Stimulated activated naive B cell treated with anti-CD40 and anti-IgM and Interleukin-4, amounts not matched to agents 10 μg/mL and 1 μg/mL and 100 μg/mL, for 72 hours (primary cell): ENCODE data around the gene FLT3.
A peak's percentile ranks its signal among the peaks of the same experiment; 100 is the strongest.
"Not testable (repeated sequence)": the region's sequence is repeated elsewhere in the genome, so short reads cannot be mapped to it uniquely, and the experiment has no call there.

Experiments used
- ATAC-seq, 2 donors: fragments of 150-1000 bp; cut with Tn5 transposase; replicated peaks; 2 replicates each; pipeline ENCODE4 v1.10.0; 2021; ENCODE audit warnings: moderate library complexity in 1 of 2
- DNase-seq: peaks from one replicate; pipeline ENCODE4 v3.0.0; 2021
- H3K27ac Mint-ChIP-seq: one replicate; pipeline ENCODE4 v1.8.0; 2022; ENCODE audit warnings: mild to moderate bottlenecking, mixed read lengths
- H3K27me3 Mint-ChIP-seq, 2 donors: one replicate each; pipeline ENCODE4 v1.8.0; 2022; ENCODE audit warnings: mixed read lengths in 2 of 2
- H3K36me3 Mint-ChIP-seq, 2 donors: one replicate each; pipeline ENCODE4 v1.8.0; 2022; ENCODE audit warnings: mixed read lengths in 2 of 2, mild to moderate bottlenecking in 1 of 2
- H3K4me1 Mint-ChIP-seq, 2 donors: one replicate each; pipeline ENCODE4 v1.8.0; 2022; ENCODE audit warnings: mixed read lengths in 2 of 2, mild to moderate bottlenecking in 1 of 2
- H3K4me3 Mint-ChIP-seq, 2 donors: one replicate each; pipeline ENCODE4 v1.8.0; 2022; ENCODE audit warnings: mild to moderate bottlenecking in 2 of 2, mixed read lengths in 2 of 2, moderate library complexity in 1 of 2
- H3K9me3 Mint-ChIP-seq, 2 donors: one replicate each; pipeline ENCODE4 v1.8.0; 2022; ENCODE audit warnings: mixed read lengths in 2 of 2, mild to moderate bottlenecking in 1 of 2

FLT3 gene

DNA sequence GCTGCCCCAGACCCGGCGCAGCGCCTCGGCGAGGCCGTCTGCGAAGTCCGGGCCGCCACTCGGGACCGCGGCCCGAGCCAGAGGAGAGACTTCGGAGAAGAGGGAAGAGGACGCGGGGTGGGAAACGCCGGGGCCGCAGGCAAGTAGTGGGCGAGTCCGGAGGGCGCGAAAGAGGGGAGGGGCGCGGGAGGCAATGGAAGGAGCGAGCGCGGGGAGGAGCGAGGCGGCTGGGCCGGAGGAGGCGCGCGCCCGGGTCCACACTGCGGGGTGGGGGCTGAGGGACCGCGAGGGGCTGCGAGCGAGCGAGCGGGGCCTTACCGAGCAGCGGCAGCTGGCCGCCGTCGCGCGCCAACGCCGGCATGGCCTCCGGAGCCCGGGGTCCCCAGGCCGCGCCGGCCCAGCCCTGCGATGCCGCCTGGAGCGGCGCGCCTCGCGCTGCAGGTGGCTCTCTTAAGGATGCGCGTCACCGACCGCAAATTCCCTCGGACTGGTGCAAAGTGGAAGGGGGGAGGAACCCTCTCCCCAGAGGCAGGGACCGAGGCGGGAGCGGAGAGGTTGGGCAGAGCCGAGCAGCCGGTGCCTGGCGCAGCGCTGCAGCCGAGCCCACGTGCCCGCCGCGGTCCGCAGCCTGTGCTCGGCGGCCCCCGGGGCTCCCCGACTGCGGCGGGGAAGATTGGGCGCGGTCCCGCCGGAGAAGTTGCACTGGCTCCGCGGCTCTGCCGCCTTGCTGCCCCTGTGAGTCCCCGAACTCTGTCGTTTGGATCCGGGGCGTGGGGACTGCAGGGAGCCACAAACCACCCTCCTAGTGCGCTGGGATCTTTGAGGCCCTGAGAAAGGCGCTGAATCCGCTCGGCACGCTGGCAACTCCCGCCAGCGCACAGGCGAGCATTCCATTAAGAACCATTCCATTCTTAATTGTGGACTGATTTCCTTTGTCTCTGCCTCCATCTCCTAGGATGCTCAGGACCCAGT is at the start of gene FLT3:
FLT3 (minus strand) TSS at position 427 of the 972 bp plus-strand sequence; CDS start at position 361, 66 bp downstream.
- Mint-ChIP-seq H3K36me3 (no peaks in the 10 kb centered on the region), H3K27me3 (peaks cover 32 to 44% of the 10 kb centered on the region in 2 donors), H3K9me3 (no peaks in the 10 kb centered on the region), H3K4me1 (peaks cover 8 to 13% of the 10 kb centered on the region in 2 donors), H3K27ac (peak within 1 kb of the TSS; percentile 59), H3K4me3 (peak within 1 kb of the TSS; percentile 83 to 86)
- ATAC-seq (peak; percentile 83), DNase-seq (peak; percentile 29)

DNA sequence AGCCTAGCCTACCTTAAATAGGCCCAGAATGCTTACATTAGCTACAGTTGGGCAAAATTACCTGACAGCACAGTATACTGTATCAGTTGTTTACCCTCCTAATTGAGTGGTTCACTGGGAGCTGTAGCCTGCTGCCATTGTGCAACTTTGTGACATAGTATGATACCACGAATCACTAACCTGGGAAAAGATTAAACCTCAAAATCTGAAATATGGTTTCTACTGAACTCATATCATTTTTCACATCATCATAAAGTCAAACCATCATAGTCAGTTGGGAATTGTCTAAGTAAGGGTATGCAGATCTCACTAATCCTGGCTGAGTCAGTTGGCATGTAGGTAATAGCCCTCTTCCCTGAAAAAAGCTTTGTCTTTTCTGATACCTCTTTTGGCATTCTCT is 47.1 kb upstream of the FLT3 start:
- ATAC-seq (peak; percentile 58 to 63), DNase-seq (no peak)
- Mint-ChIP-seq H3K4me1 (peaks cover 26 to 71% of the 10 kb centered on the region in 2 donors), H3K36me3 (peaks cover 15 to 17% of the 10 kb centered on the region in 2 donors), H3K27ac (no peak overlapping the region), H3K4me3 (no peak overlapping the region), H3K9me3 (no peaks in the 10 kb centered on the region), H3K27me3 (no peaks in the 10 kb centered on the region)

DNA sequence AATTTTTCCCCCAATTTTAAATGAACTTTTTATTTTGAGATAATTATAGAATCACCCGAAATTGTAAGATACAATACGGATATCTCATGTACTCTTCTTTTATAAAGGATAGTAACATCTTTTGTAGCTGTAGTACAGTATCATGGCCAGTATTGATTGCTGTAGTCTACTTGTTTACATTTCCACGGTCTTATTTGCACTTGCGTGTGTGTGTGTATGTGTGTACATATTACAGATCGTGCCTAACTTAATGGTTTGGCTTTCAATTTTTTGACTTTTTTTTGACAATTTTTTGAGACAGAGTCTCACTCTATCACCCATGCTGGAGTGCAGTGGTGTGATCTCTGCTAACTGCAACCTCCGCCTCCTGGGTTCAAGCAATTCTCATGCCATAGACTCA is 44.7 kb upstream of the FLT3 start:
- Mint-ChIP-seq H3K27ac (no peak overlapping the region), H3K36me3 (peaks cover 14 to 15% of the 10 kb centered on the region in 2 donors)
- no peak for ATAC-seq

DNA sequence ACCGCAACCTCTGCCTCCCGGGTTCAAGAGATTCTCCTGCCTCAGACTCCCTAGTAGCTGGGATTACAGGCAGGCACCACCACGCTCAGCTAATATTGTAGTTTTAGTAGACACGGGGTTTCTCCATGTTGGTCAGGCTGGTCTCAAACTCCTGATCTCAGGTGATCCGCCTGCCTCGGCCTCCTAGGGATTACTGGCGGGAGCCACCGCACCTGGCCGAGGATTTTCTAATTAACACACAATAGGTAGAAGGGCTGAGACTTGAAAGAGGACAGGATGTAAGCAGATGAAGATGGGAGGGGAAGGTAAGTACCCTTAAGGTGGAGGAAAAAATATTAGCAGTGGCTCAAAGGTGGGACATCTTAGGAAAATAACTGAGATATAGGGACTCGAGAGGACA is 41.2 kb upstream of the FLT3 start:
- H3K4me1 Mint-ChIP-seq, result peaks cover 25 to 68% of the 10 kb centered on the region in 2 donors
- not testable (repeated sequence) for H3K27me3 Mint-ChIP-seq, ATAC-seq, DNase-seq, H3K9me3 Mint-ChIP-seq
- peaks cover 12 to 15% of the 10 kb centered on the region in 2 donors for H3K36me3 Mint-ChIP-seq
- H3K27ac Mint-ChIP-seq, result peak overlapping the region; percentile 2
- H3K4me3 Mint-ChIP-seq, result peak overlapping the region; percentile 66 to 73

More for the DNA sequence above, 44.7 kb upstream of the FLT3 start:
- Mint-ChIP-seq H3K27me3 (no peaks in the 10 kb centered on the region), H3K4me1 (peaks cover 28 to 70% of the 10 kb centered on the region in 2 donors), H3K4me3 (no peak overlapping the region), H3K9me3 (no peaks in the 10 kb centered on the region)
- no peak for DNase-seq

DNA sequence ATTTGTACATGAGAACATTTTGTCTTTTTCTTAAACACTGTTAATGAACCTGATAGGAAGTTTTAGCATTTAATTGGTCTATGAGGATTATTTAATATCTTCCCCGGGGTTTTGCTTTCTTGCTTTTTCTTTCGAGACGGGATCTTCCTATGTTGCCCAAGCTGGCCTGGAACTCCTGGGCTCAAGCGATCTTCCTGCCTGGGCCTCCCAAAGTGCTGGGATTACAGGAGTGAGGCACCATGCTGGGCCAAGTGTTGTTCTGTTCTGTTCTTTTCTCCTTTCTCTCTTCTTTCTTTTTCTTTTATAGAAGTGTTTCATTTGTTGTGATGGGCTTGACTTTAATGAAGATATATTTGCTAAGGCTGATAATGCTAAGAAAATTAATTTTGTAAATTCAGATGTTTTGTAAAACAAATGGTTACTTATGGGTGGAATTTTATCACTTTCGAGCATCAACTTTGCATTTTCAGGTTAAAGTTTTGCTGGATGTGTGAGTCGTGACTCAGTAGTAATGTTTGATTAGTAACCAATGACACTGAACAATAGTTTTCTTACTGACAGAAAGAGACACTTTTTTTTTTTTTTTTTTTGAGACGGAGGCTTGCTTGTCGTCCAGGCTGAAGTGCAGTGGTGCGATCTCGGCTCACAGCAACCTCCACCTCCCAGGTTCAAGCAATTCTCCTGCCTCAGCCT is 40.2 kb upstream of the FLT3 start:
- Mint-ChIP-seq H3K27me3 (no peaks in the 10 kb centered on the region), H3K4me1 (peaks cover 25 to 66% of the 10 kb centered on the region in 2 donors), H3K4me3 (peak overlapping the region; percentile 80 to 91), H3K9me3 (no peaks in the 10 kb centered on the region), H3K27ac (peak overlapping the region; percentile 90), H3K36me3 (peaks cover 12 to 15% of the 10 kb centered on the region in 2 donors)
- DNase-seq (no peak), ATAC-seq (no peak)

DNA sequence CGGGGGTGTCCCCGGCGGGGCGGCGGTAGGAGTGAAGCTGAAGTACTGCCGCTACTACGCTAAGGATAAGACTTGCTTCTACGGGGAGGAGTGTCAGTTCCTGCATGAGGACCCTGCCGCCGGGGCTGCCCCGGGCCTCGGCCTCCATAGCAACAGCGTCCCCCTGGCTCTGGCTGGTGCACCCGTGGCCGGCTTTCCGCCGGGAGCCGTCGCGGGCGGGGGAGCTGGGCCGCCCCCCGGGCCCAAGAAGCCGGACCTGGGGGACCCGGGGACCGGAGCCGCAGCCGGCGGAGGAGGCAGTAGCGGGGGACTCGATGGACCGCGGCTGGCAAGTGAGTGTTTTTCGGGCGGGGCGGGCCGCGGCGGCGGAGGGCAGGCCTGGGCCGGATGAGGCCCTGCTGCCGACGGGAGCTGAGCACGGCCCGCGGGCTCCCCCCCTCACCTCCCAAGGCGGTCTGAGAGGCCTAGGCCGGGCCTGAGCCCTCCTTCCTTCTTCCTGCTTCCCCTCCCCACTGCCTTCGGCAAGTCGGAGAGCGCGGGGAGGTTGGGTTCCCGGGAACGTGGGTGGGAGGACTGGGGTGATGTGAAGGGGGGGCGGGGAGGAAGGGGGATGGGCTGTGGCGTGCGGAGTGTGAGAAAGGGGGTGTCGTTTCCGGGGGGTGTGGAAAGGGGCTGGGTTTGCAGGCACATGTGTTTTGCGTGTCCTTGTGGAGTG is 38.5 kb upstream of the FLT3 start:
- H3K4me1 Mint-ChIP-seq, result peaks cover 25 to 58% of the 10 kb centered on the region in 2 donors
- ATAC-seq (peak; percentile 75), DNase-seq (peak; percentile 81)
- peaks cover 5 to 8% of the 10 kb centered on the region in 2 donors for H3K36me3 Mint-ChIP-seq
- peak overlapping the region; percentile 90 for H3K27ac Mint-ChIP-seq
- peak overlapping the region; percentile 80 to 91 for H3K4me3 Mint-ChIP-seq
- no peaks in the 10 kb centered on the region for H3K9me3 Mint-ChIP-seq
- no peaks in the 10 kb centered on the region for H3K27me3 Mint-ChIP-seq

DNA sequence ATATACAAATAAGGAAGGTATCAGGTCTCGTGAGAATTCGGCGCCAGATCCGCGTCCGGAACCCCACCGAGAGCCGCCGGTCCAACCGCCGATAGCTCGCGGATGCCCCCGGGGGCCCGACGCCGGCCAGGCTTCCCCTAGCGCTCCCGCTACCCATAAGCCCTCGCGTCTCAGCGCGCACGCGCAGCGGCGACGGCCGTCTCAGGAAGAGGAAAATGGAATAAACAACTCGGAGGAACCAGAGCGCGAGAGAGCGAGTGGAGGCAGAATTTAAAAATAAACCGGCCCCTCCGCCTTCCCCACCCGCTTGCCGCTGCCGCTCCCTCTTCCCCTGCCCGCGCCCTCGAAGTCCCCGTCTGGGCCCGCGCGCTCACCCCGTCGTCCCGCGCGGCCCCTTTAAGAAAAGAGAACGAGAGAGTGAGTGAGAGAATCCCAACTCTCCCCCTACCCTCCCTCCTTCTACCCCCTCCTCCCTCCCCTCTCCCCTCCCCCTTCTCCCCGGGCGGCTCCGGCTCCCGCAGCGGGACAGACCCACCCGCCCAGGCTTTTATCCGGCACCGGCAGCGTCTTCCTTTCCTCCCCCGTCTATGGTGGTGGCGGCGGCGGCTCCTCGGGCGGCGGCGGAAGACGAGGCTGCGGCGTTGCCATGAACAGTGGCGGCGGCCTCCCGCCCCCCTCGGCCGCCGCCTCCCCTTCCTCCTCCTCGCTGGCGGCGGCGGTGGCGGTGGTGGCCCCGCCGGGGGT is 37.8 kb upstream of the FLT3 start, which contains the start of gene PAN3:
PAN3 (plus strand) TSS at position 534 of the 744 bp plus-strand sequence; CDS start at position 647, 113 bp downstream.
- peak; percentile 90 for DNase-seq
- Mint-ChIP-seq H3K4me1 (peaks cover 25 to 58% of the 10 kb centered on the region in 2 donors), H3K4me3 (peak within 1 kb of the TSS; percentile 80 to 91), H3K27me3 (no peaks in the 10 kb centered on the region), H3K36me3 (peaks cover 5 to 8% of the 10 kb centered on the region in 2 donors), H3K27ac (peak within 1 kb of the TSS; percentile 90), H3K9me3 (no peaks in the 10 kb centered on the region)
- ATAC-seq, result peak; percentile 68 to 74

DNA sequence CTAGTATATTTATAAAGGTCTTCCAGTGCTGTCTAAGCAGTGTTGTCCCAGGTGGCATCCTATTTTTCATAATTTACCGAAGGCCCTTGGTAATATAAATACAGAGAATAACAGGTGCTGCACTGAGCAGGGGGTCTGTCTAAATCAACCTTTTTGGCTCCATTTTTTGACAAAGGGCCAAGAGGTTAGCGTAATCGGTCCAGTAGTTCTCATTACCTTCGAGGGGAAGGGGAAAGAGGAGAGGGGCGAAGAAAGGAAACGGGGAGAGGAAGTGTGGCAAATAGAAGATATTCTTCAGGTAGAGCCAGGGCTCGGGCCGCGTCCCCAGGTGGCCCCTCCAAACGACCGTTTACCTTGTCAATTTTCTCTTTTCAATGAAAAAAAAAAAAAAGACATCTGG is 37.2 kb upstream of the FLT3 start:
- H3K4me1 Mint-ChIP-seq, result peaks cover 21 to 52% of the 10 kb centered on the region in 2 donors
- no peaks in the 10 kb centered on the region for H3K9me3 Mint-ChIP-seq
- H3K4me3 Mint-ChIP-seq, result peak overlapping the region; percentile 80 to 91
- no peaks in the 10 kb centered on the region for H3K27me3 Mint-ChIP-seq
- DNase-seq, result no peak
- peaks cover 5 to 8% of the 10 kb centered on the region in 2 donors for H3K36me3 Mint-ChIP-seq
- peak overlapping the region; percentile 90 for H3K27ac Mint-ChIP-seq
- peak; percentile 0 to 1 for ATAC-seq

DNA sequence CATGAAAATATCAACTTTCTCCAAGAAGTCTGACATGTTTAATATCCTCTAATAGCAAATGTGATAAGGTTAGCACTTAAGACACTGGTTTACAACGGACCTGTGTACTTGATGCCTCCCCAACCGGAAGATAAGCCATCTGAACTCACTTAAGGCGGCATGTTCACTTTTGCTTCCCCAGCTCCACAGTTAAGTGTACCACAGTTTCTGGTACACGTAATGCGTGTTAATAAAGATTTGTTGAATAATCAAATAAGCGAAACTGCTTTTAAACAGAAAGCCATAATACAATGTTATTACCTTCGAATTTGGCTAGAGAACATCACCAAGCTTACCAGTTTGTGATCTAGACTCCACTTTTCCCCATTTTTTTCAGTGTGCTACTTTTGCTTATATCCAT is 36.5 kb upstream of the FLT3 start:
- peak overlapping the region; percentile 80 to 91 for H3K4me3 Mint-ChIP-seq
- peak overlapping the region; percentile 90 for H3K27ac Mint-ChIP-seq
- ATAC-seq (no peak), DNase-seq (no peak)
- H3K4me1 Mint-ChIP-seq, result peaks cover 17 to 45% of the 10 kb centered on the region in 2 donors
- H3K36me3 Mint-ChIP-seq, result peaks cover 5 to 8% of the 10 kb centered on the region in 2 donors
- H3K27me3 Mint-ChIP-seq, result no peaks in the 10 kb centered on the region
- no peaks in the 10 kb centered on the region for H3K9me3 Mint-ChIP-seq

DNA sequence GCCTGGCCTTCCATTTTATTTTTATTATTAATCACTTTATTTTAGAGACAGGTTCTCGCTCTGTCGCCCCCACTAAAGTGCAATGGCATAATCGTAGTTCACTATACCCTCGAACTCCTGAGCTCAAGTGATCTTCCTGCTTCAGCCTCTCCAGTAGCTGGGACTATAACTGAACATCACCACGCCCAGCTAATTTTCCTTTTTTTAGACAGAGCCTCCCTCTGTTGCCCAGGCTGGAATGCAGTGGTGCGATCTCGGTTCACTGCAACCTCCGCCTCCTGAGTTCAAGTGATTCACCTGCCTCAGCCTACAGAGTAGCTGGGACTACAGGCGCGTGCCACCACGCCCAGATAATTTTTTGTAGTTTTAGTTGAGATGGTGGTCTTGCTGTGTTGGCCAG is 31.3 kb upstream of the FLT3 start:
- no peaks in the 10 kb centered on the region for H3K27me3 Mint-ChIP-seq
- H3K4me3 Mint-ChIP-seq, result no peak overlapping the region
- no peak overlapping the region for H3K27ac Mint-ChIP-seq
- no peak for ATAC-seq
- H3K9me3 Mint-ChIP-seq, result no peaks in the 10 kb centered on the region
- no peak for DNase-seq
- peaks cover 0 to 4% of the 10 kb centered on the region in 2 donors for H3K36me3 Mint-ChIP-seq
- H3K4me1 Mint-ChIP-seq, result peaks cover 12 to 15% of the 10 kb centered on the region in 2 donors

DNA sequence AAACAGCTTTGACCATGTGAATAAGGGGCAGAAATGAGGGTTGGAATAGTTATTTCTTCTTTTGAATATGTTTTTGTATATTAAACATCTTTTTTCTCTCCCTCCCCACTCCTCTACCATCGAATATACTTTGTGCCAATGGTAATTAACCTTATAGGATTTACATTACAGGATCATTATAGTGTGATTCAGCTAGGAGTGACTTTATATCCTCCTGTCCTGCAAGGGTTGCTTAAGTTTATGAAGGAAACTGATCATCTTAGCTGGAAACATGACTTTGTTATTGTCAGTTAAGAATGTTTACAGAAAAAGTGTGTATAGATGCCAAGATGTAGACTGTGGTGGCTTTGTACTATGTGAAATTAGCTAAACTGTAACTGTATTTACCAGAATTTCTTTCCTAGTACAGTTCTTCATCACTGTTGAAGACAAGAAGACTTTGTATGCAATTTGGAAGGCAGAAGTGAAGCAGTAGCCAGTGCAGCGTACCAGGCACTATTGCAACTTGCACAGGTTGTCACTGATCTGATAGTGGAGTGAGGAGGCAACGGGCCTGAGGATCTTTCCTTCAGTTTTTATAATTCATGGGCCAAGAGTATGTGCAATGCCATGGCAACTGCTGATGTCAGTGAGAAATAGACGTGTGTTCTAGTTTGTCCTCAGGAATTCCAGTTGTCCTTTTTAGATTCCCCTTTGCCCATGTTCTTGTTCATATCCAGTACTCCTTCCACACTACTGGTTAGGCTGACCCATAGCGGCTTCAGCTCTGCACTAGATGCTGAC is 29.7 kb upstream of the FLT3 start:
- no peaks in the 10 kb centered on the region for H3K36me3 Mint-ChIP-seq
- H3K27ac Mint-ChIP-seq, result no peak overlapping the region
- H3K4me1 Mint-ChIP-seq, result peaks cover 8 to 12% of the 10 kb centered on the region in 2 donors
- H3K27me3 Mint-ChIP-seq, result no peaks in the 10 kb centered on the region
- no peaks in the 10 kb centered on the region for H3K9me3 Mint-ChIP-seq
- no peak overlapping the region for H3K4me3 Mint-ChIP-seq
- no peak for DNase-seq
- no peak for ATAC-seq

DNA sequence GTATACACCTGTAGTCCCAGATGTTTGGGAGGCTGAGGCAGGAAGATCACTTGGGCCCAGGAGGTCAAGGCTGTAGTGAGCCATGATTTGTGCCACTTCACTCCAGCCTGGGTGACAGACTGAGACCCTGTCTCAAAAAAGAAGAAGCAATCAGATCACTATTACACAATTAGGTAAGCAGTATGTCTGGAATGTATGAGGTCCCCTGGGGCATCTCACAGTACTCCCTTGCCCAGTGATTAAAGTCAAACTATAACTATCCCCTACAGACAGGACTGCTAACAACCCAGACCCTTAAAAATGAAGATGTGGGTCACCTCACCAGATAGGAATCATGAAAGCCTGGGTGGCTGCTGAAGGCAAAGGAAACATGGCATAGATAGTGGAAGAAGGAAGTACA is 28.6 kb upstream of the FLT3 start:
- Mint-ChIP-seq H3K4me3 (no peak overlapping the region), H3K36me3 (no peaks in the 10 kb centered on the region), H3K27ac (peak overlapping the region; percentile 60), H3K27me3 (no peaks in the 10 kb centered on the region), H3K4me1 (peaks cover 8 to 12% of the 10 kb centered on the region in 2 donors), H3K9me3 (no peaks in the 10 kb centered on the region)
- ATAC-seq (no peak), DNase-seq (no peak)

DNA sequence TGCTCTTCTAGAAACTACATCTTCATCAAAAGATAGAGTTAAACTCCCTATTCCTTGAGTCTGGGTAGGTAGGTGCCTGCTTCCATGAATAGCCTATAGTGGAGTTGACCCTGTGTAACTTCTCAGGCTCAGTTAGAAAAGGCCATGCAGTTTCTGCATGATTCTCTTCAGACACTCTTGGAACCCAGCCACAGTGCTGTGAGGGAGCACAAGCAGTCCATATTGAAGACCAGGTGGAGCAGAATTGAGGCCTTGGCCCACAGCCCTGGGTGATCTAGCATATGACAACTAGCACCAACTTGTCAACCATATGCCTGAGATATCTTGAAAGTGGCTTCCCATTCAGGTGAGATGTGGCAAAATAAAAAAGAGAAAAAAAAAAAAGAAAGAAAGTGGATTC is 27.7 kb upstream of the FLT3 start:
- Mint-ChIP-seq H3K4me1 (peaks cover 8 to 12% of the 10 kb centered on the region in 2 donors), H3K4me3 (no peak overlapping the region), H3K27me3 (no peaks in the 10 kb centered on the region), H3K36me3 (no peaks in the 10 kb centered on the region), H3K9me3 (no peaks in the 10 kb centered on the region), H3K27ac (peak overlapping the region; percentile 62)
- DNase-seq (no peak), ATAC-seq (no peak)
